ENCODE results near the gene DNAJC6.

GRCh38 chr1:65393347-65393746 lies 84.0 kb downstream of the DNAJC6 start:
- TF ChIP-seq CTCF (IDR thresholded peaks at IDR 0.05 in 4 of 5, conservative IDR thresholded peaks at IDR 0.05 in 1 of 5) (no peak), POLR2A (IDR thresholded peaks at IDR 0.05) (no peak)
